Thoracic aorta (tissue), 2 donors: ENCODE measurements around the gene RGS10. TPM values are rescaled to one million over a fixed set of nuclear protein-coding genes. Genes with fewer than 3 reads are reported as not detected.

Experiments
- ATAC-seq: fragments of 150-250 bp; one replicate; pipeline ENCODE4 v1.8.0; 2017; ENCODE audit warnings: low read depth; ENCODE audit not compliant: insufficient number of reproducible peaks, low FRiP score
- DNase-seq: peaks from one replicate; pipeline ENCODE4 v3.0.0-alpha.2; 2020; ENCODE audit warnings: low spot score
- H3K27ac ChIP-seq, 2 donors: fragments of 200-600 bp; sonication (generic); 1 replicate in 1 of 2; 2 replicates in 1 of 2; pipeline ENCODE4 v1.5.1; 2016; ENCODE audit warnings: mild to moderate bottlenecking in 2 of 2, moderate library complexity in 2 of 2
- H3K27me3 ChIP-seq: fragments of 200-600 bp; sonication (generic); replicated peaks from 2 replicates; pipeline ENCODE4 v1.6.0; 2016; ENCODE audit warnings: mild to moderate bottlenecking; ENCODE audit not compliant: insufficient read depth
- H3K36me3 ChIP-seq: fragments of 200-600 bp; sonication (generic); one replicate; pipeline ENCODE4 v1.5.1; 2016
- H3K4me1 ChIP-seq, 2 donors: fragments of 200-600 bp; sonication (generic); 1 replicate in 1 of 2; 2 replicates in 1 of 2; pipeline versions ENCODE4 v1.5.1 to v1.6.0; 2016; ENCODE audit warnings: low read depth in 2 of 2, mild to moderate bottlenecking in 1 of 2; ENCODE audit not compliant: control insufficient read depth in 1 of 2
- H3K4me3 ChIP-seq: fragments of 200-600 bp; sonication (generic); 2 replicates; pipeline ENCODE4 v1.5.1; 2016; ENCODE audit warnings: mild to moderate bottlenecking
- H3K9me3 ChIP-seq: fragments of 200-600 bp; sonication (generic); 2 replicates; pipeline ENCODE4 v1.5.1; 2016
- CTCF ChIP-seq: fragments of 200-600 bp; sonication (generic); IDR thresholded peaks from one replicate; pipeline ENCODE4 v1.5.1; 2019; ENCODE audit warnings: antibody characterized with exemption
- total RNA-seq, 2 donors: library from RNA; depleted of rRNA; stranded (reverse); fragments of >200 nt; gene quantifications; one replicate each; pipeline versions ENCODE4 v1.1.0 to v1.2.3, GENCODE V29; 2016

The RGS10 gene
- total RNA-seq, 2 donors from 2014 or later: 33.2 to 37.1 TPM

DNA sequence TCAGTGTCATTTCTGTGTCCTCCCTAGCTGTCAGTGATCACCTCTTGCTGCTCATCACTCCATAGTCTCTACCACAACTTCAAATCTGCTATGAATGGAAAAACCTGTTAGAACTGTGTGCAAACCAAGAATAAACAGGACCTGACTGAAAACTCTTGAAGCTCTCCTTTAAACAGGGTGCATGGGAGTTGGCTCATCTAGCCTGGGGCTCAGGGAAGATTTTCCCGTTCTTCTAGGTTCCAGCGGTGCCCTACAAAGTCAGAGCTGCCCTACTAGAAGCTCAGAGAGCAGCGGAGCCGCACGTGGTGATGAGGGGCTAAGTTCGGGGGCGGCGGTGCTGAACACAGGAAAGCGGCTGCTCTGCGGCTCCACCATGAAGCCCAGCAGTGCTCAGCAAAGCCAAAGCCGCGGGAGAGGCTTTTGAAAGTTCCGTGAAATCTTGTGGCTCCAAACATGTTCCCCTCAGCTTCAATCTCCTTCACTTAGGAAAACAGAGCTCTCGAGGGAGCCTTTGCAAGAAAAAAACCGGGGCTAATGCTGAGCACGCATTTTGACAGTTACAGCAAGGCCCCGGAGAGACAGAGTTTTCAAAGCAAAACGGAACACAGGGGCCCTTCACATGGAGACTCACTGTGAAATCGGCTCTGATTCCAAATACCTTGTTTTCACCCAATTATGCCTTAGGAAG, 30.5 kb downstream of the RGS10 start:
- DNase-seq: no peak
- Histone ChIP-seq H3K4me1 (peaks cover 0 to 8% of the 10 kb centered on the region in 2 donors), H3K4me3 (no peak overlapping the region), H3K36me3 (peaks cover 3% of the 10 kb centered on the region), H3K9me3 (no peaks in the 10 kb centered on the region), H3K27me3 (no peaks in the 10 kb centered on the region), H3K27ac (no peak overlapping the region)
- no peak for ATAC-seq
- TF ChIP-seq CTCF: no peak

DNA sequence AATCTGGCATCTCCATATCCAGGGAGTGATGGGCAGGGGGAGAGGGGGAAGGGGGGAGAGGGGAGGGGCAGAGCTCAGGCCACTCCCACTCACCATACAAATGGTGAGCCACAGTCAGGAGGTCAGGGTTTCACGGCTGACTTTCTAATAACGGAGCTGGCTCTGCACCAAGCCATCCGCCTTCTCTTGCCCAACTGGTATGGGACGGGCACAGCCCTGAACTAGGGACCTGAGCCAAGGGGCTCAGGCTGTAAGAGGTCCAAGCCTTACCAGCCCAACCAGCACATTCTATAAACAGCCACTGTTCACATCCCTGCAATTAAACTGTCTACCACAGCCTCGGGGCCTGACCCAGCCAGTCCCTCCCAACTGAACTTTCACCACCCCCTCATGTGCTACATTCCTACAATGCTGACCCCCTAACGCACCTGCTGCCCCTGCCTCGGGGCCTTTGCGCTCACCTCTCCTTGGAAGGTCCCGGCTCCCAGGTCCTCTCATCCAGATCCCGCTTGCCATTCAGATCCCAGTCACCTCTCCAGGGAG, 32.5 kb downstream of the RGS10 start:
- H3K9me3 ChIP-seq: no peaks in the 10 kb centered on the region
- TF ChIP-seq CTCF: no peak
- ATAC-seq (peak; percentile 26), DNase-seq (no peak)
- H3K4me3 ChIP-seq: no peak overlapping the region
- H3K36me3 ChIP-seq: peaks cover 3% of the 10 kb centered on the region
- H3K4me1 ChIP-seq: peaks cover 0 to 8% of the 10 kb centered on the region in 2 donors
- H3K27me3 ChIP-seq: no peaks in the 10 kb centered on the region
- no peak overlapping the region for H3K27ac ChIP-seq

DNA sequence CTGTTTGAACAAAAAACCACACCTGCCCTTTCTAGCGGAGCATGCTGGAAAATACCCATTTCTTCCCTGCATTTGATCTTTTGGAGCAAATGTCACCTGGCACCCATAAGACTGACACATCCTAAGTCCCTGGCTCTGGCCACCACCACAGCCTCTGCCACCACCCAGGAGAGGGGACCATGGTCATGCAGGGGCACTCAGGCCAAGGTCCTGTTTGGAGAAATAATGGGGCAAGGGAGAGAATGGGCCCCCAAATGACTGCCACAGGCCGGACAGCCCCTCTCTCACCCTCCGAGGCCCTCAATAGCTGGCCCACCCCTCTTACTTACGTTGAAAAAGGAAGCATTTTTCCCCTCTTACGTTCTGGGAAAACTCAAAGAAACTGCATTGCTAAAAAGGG, 35.4 kb downstream of the RGS10 start:
- Histone ChIP-seq H3K4me3 (no peak overlapping the region), H3K4me1 (peaks cover 0 to 8% of the 10 kb centered on the region in 2 donors), H3K27ac (no peak overlapping the region), H3K27me3 (no peaks in the 10 kb centered on the region), H3K36me3 (peaks cover 5% of the 10 kb centered on the region), H3K9me3 (no peaks in the 10 kb centered on the region)
- no peak for TF ChIP-seq CTCF
- ATAC-seq (no peak), DNase-seq (no peak)

DNA sequence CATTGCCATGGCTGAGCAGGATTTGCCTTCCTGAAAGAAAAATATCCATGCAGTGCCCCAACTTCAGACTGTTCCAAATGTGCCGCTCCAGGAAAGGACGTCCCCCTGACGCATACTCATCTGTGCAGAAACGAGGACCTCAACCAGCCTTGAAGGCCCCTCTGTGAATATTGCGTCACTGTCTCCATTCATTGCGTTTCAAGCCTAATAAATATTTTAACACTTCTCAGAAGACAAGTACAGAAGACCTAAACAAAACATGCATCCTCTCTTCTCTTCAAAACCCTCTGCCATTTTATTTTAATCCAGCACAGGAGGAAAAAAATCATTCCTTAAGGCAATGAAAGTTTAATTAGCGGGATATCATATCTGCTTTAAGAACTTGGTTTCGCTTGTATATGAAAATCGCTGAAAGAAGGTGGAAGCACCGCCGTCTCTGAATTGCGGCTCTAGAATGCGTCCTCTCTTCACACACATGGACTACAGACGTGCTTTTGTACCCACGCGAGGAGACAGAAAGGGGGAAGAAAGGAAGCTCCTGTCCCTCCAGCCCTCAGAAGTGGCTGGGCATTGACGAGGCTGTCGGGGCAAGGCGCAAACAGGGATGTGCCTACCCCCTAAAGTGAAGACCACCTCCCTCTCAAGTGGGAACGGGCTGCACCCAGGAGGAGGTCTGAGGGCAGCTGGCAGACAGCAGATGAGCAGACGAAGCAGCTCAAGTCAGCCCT, 36.8 kb downstream of the RGS10 start:
- H3K36me3 ChIP-seq: peaks cover 2% of the 10 kb centered on the region
- peaks cover 0 to 8% of the 10 kb centered on the region in 2 donors for H3K4me1 ChIP-seq
- no peaks in the 10 kb centered on the region for H3K27me3 ChIP-seq
- H3K27ac ChIP-seq: no peak overlapping the region
- no peak for DNase-seq
- no peak for ATAC-seq
- no peak overlapping the region for H3K4me3 ChIP-seq
- H3K9me3 ChIP-seq: no peaks in the 10 kb centered on the region
- no peak for TF ChIP-seq CTCF

DNA sequence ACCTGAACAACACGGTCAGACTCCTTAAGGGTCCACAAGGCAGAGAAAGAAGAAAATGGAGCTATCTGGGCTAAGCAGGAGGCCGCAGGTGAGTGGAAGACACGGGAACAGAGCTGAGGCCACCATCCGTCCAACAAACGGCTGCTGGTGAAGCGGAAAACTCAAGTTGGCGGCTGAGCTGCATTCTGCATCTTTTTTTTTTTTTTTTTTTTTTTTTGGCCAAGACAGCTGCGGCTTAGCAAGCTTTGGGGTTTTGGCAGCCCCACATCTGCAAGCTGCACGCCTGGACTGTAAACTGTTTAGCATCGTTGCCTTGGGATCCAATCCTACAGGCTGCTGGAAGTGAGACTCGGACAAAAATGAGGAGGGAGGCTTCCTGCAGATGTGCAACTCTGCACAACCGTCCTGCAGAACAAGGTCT, 37.4 kb downstream of the RGS10 start:
- DNase-seq: no peak
- Histone ChIP-seq H3K36me3 (peaks cover 2% of the 10 kb centered on the region), H3K9me3 (no peaks in the 10 kb centered on the region), H3K4me1 (peaks cover 0 to 2% of the 10 kb centered on the region in 2 donors), H3K4me3 (no peak overlapping the region), H3K27ac (no peak overlapping the region), H3K27me3 (no peaks in the 10 kb centered on the region)
- TF ChIP-seq CTCF: no peak
- ATAC-seq: no peak
